Erythroblast (primary cell): Measurements from ENCODE around the gene GPX4.

Experiments
- GATA1 ChIP-seq: IDR thresholded peaks from 2 replicates; pipeline ENCODE4 v1.6.1; 2011; ENCODE audit warnings: low read depth, mild to moderate bottlenecking, control low read depth, low read length, moderate library complexity
- POLR2A ChIP-seq: IDR thresholded peaks from 2 replicates; pipeline ENCODE4 v1.6.1; 2011; ENCODE audit warnings: mild to moderate bottlenecking, low read length

DNA sequence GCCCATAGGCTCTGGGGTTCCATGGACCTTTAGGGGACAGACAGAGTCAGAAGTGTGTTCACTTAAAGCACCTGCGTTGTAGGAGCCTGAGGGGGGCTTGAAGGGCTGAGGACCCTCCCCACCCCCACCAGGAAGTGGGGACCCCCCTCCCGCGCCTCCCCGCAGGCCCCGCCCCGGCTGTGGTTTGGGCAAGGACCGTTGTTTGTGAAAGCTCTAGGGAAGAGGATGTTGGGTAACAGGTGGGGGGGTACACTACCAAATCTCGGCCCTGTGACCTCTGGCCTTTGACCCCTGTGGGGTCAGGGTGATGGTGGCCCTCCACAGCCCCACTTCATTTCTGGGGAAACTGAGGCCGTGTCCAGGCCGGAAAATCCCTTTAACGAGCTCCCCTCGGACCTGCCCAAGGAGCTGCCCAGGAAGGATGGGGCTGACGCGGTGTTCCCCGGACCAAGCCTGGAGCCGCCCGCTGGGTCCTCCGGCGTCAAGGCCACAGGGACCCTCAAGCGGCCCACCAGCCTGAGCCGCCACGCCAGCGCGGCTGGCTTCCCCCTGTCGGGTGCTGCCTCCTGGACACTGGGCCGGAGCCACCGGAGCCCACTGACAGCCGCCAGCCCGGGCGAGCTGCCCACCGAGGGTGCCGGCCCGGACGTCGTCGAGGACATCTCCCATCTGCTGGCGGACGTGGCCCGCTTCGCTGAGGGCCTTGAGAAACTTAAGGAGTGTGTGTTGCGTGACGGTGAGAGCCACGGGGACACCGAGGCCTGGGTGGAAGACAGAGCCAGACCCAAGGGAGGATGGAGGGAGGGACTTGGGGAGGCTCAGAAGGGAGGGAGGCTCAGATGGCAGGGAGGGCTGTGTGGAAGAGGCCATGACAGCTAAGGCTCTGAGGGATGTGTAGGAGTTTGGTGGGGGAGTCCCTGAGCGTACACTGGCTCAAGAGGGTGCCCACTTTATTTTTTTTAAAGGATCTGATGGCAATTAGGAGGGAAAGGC lies 35.5 kb upstream of the GPX4 start:
- TF ChIP-seq POLR2A: no peak
- no peak for TF ChIP-seq GATA1
